NCI-H128 (cell line): ENCODE measurements around the gene OSBPL6.

Experiments
- DNase-seq: peaks from one replicate; lab custom pipeline; 2025; ENCODE audit not compliant: unreplicated experiment; lab: John Stamatoyannopoulos, UW

Gene OSBPL6

DNA sequence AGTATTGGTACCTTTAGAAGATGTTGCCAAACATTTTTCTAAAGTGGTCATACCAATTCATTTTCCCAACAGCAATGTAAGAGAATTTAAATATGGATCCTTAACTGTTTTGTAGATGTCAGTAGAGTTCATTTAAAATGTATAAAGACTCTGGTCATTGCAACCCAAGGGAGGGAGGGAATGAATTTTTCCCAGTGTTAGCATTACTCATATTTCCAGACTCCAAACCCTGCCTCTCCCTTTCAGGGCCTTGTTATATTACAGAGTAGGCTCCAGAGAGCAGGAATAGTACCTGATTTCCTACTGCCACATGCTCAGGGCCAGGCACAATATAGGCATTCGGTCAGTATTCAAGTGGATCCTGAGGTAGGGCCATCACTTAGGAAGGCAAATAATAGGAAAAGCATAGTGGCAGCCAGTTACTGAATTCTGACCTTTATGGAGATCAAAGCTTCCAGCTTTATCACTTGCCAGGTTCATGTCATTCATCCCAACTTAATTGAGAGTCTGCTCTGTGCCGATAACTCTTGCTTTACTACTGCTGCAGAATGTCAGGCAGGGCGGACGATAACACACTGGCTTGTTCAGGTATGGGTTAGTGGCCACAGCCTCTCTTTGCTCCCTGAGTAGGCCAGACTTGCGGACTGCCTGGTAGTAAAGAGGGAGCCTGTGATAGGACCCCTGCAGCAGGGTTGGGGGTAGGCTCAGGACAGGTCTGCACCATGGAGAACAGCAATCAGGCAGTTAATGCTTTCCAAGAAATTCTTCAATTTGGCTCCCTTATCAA lies 75.3 kb downstream of the OSBPL6 start:
- no peak for DNase-seq

DNA sequence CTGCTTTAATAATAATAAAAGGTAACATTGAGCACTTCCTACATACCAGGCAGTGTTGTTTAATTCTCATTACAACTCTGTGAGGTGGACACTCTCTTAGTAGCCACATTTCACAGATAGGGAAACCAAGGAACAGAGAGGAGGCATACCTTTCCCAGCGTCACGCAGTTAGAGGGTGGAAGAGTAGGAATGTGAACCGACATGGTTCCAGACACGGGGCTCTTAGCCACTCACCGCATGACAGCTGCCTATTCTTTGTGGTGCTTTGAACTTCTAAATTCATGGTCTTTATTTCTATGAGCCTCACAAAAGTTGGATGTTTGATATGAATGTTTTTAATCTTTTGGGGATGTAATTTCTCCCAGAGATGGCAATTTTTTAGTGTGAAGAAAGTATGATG lies 76.0 kb downstream of the OSBPL6 start:
- DNase-seq = no peak

DNA sequence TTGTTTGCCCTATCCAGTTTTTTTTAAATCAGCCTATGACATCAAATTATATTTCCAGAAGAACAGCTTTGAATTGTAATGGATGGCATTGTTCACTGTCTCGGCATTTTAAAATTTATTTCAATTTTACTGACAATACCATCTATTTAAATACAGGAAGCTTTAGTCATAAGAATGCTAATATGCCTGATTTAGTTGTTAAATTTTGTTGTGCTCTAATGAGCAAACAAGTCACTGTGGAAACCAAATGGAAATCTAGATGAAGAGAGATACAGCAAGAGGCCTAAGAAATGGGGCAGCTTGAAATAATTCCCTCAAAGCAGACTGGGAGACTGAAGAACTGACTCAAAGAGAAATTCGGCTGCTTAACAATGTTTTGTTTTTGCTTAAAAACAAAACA lies 76.8 kb downstream of the OSBPL6 start:
- no peak for DNase-seq

DNA sequence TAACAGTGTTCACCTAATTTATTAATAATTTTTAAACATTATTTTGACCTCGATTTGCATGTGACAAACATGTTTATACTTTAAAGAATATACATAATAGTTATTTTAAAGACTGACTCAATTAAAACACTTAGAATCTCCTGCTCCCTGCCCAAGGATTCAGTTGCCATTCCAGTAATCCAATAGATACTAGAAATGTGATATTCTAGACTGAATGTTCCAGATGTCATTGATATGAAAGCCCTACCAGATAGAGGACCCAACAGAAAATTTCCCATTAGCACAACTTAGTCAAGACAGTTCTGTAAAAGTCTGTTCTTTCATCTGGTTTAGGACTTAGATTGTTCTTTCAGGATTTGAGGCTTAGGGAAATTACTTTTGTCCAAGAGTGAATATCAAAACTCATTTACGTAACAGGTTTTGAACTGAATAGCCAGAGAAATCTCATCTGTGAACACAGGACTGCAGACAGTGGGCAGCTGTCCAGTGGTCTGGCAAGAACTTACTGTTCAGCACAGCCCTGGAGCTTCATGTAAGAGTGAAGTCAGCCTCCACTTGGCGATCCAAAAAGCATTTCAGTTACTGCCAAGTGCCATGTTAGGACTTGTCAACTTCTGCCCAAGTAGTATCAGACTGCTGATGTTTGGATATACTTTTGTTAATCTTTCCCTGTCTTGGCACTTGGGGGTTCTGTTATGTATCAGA lies 77.5 kb downstream of the OSBPL6 start:
- no peak for DNase-seq

DNA sequence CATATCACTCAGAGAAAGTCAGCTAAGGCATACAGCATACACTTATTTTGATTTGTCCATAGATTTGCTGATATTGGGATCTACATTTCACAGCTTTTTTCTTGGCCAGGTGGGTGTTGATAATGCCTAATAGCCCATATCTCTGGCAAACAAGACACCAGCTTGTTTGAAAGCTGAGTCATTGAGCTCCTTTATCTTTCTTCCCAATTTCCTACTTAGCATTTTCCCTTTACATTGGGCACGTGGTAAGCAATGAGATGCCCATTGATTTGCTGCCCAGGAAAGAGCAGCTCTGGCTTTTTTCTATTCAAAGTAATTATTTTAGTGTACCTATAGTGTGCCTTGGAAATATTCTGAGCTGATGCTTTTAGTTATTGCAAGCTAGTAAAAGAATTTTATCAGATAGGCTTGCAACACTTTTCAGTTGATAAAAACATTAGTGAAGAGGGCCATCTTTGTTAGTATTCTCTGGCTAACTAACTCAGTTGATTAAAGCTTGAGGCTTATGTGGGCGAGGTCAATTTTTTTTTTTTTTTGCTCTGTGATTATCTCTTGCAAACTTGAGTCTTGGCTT lies 79.6 kb downstream of the OSBPL6 start:
- no peak for DNase-seq

DNA sequence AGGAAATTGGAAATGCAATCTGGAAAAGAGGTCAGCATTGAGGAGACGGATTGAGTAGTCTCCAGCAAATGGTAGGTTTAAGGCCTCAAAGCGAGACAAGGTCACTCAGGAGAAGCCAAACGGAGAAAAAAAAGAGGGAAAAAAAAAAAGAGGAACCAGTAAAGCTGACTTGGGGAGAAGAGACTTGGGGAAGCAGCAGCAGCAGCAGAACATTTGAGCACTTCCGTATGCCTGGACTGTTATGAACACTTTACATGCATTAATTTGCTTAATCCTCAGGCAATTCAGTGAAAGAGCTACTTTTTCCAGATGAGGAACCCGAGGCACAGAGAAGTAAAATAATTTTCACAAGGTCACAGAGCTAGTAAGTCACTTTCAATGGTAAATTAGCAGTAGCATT lies 81.3 kb downstream of the OSBPL6 start:
- DNase-seq = no peak

DNA sequence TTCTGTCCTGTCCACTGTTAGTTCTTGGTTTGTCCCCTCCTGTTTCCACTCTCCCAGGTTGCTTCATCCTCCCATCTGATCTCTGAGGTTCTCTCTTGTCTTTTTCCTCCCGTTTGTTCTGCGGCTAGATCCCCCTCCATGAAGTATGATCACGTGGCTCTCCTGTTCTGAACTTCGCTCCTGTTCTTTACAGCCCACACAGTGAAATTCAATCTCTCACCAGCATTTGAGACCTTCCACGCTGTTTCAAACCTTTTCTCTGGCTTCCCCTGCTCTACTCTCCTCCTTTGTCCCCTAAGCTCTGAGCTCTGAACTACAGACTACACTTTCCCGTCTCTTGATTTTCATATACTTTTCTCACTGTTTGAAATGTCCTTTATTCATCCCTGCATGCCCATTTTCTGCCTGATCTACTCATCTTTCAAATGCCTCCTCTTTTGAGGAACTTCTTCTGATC lies 83.5 kb downstream of the OSBPL6 start:
- no peak for DNase-seq

DNA sequence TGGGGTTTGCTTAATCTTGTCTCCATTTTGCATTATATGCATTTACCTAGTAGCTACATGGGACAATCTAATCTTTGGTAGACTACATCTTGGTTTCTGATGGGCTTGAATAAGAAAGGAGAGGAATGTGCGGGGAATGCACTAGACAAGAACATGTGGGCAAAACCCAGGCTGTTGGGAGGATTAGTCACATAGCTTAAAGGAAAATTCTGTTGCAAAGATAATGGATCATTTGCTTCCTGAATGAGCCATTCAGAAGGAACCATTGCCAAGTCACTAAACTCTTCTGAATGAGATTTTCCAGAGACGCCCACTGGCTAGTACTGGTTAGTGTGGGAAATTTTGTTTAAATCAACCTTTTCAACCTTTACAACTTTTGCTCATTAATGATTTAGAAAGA lies 84.8 kb downstream of the OSBPL6 start:
- no peak for DNase-seq

DNA sequence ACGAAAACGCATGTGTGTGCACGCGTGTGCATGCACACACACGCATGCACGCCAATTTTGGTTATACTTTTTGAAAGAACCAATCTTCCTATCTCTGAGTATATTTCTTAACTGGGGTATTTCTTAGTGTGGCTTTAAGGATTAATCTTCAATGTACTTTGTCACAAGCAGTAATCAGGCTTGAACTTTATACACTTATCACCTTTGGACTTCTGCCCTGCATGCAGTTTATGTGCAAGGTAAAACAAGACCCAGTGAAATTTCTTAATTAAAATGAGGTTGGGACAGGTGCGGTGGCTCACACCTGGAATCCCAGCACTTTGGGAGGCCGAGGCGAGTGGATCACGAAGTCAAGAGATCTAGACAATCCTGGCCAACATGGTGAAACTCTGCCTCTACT lies 85.3 kb downstream of the OSBPL6 start:
- no peak for DNase-seq

DNA sequence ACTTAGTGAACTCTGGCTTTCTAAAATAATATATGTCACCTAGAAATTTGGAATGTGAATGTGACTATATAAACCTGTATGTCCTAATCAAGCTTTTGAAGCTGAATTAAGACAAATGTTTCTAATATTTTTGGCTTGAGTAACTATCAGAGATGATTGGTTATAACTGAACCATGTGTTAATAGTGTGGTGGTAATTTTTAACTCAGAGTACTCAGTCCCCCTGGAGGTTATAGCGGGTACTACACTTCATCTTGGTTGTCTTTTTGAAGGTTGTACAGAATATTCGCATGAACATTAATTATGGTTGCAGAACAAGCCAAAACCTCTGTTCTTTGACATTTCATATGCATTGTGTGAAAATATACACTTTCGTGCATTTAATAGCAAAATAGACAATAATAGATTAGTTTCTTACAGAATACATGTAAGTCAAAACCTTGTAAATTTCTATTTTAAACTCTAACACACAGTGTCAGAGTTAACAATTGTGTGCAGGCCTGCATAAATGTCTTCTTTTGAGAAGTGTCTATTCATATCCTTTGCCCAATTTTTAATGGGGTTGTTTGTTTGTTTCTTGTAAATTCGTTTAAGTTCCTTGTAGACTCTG lies 86.0 kb downstream of the OSBPL6 start:
- no peak for DNase-seq

DNA sequence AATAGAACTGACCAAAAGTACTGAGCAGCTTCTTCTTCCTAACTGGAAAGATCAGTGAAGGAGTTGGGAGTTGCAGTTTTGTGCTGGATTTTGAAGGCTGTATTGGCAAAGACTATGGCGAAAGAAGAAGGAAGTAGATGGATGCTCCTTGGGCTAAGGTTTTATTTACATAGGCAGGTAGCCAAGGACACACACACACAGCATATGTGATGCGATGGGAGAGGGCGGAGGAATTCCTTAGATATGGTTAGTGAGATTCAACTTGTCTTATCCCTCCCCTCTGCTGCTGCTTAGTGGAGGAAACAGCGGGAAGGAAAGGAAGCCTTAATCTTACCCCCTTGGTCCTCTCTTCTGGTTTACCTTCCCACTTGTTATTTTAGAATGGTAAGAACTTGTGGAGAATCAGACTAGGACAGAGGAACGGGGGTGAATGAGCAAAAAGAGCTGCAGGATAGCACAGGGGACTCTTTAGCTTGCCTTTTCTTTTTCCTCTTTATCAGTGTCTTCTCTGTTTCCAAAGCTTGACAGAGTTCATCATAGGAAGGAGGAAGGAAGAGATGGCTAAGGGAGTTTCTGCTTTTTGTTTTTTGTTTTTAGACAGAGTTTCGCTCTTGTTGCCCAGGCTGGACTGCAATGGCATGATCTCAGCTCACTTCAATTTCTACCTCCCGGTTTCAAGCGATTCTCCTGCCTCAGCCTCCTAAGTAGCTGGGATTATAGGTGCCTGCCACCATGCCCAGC lies 87.9 kb downstream of the OSBPL6 start:
- DNase-seq = no peak

DNA sequence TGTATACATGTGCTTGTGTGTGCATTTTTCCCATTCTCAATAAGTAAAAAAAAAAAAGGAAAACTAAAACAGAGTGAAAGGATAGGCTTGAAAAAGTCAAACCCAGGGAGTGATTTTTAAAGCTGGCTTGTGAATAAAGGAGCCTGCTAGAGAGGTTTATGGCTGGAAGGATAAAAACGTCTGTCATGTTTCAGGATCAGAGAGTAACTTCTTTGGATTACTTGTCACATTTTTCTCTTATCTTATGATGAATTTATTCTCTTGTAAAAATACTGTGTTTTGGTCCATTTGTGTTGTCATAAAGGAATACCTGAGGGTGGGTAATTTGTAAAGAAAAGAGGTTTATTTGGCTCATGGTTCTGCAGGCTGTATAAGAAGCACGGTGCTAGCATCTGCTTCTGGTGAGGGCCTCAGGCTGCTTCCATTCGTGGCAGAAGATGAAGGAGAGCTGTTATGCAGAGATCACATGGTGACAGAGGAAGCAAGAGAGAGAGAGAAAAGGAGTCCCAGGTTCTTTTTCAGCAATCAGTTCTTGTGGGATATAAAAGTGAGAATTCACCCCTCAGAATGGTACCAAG lies 89.1 kb downstream of the OSBPL6 start:
- DNase-seq = no peak

DNA sequence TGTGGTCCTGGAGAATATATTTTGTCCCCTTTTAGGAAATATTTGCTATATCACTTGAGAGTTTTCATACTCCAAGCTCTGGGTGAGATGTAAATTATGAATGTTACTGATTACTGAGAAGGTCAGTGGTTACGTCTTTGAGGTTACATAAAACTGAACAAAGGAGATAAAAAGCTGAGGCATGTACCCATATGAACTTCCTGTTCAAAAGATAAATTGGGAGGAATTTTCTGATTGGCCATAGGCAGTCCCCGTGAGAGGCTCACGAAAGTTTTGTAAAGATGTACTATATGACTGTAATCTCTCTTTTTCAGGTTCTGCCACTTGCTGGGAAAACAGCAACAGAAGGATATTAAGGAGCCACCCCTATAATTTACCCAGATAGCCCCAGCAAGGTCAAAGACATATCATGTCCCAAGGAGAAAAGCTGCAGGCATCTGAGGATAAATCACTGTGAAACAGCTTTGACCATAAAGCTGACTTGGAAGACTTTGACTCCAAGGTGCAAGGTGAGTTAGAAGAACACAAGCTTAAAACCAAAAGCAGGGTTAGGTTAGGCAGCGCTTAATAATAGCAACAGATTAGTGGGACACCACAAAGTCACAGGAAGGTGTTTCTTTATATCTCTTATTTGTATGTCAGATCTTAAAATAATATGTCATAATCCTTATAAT lies 90.4 kb downstream of the OSBPL6 start:
- no peak for DNase-seq

DNA sequence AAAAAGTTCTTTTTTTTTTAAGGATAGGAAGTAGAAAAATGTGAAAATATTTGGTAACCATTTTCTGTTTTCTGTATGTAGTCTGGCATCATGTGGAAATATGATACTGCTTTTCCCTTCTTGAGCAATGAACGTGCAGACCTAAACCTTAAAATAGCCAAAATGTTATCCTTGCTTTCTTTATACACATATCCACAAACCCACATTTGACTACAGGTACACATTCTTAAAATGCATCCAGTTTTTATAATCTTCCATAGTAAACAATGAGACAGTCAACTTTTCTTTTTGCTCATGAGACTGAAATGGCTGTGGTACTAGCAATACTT lies 90.9 kb downstream of the OSBPL6 start:
- no peak for DNase-seq

DNA sequence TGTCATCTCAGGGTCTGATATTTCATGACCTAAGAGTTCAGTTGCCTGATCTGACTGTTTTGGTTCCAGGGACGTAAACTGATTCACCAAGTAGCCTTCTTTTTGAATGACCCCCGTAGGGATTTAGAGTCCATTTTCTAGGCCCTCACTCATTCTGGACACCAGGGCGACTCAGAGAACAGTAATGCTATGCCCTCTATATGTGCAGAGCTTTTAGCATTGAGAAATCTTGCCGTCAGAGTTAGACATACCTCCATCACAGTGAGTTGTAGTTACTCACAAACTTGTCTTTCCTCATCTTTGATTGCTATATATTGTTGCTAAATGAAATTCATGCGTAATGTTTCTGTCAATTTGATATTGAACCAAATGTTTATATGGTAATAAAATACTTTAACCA lies 92.3 kb downstream of the OSBPL6 start:
- no peak for DNase-seq

DNA sequence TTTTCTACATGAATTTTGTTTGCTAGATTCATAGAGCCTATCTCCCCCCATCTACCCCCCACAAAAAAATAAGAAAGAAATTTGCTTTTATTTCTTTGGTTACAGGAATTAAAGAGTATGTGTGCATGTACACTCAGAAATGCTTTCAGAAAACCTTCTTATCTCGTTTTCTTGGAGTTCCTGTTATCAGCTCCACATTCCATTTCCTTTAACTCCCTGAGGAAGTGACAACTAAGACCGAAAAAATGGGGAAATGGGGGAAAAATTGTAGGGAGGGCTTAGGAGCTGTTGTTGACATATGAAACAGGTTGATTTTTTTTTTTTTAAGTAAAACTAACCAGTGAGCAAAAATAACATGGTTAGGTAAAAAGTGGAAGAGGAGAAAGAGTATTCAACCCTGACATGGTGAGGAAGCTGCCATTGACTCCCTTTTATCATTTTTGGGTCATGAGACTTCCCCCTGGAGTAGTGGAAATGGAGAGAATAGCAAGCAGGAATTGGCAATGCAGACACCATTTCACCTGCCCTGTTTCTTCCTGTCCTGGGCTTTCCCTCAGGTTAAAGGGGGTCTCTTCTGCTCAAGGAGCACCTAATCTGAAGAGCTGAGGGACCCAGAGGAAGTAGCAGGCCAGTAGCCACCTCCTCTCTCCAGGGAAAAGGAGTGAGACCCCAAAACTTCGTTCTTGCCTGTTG lies 93.5 kb downstream of the OSBPL6 start:
- no peak for DNase-seq

DNA sequence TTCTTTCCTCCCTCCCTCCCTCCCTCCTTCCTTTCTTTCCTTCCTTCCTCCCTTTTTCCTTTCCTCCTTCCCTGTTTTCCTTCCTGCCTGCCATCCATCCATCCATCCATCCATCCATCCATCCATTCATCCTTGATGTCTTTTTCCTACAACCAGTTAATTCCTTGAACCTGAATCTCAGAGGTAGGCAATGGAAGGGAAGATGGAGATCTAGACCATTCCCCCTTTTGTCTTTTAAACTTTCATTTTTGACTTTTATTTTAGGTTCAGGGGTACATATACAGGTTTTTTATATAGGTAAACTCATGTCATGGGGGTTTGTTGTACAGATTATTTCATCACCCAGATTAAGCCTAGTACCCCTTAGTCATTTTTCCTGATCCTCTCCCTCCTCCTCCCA lies 97.4 kb downstream of the OSBPL6 start:
- no peak for DNase-seq

DNA sequence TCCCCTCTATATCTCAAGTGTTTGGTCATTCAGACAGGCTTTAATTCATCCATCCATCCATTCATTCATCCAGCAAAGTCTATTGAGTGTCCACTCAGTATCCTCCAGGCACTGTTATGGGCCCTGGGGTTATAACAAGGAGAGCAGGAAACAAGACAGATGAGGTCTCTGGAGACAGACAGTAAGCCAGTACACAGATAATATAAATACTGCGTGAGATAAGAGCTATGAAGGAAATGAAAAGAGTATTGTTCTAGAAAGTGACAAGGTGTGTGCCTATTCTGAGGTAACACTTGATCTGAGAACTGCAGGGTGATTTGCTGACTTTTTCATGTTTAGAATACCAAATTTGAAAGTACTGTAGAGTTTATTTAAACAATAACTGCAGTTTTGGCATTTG lies 98.3 kb downstream of the OSBPL6 start:
- no peak for DNase-seq

DNA sequence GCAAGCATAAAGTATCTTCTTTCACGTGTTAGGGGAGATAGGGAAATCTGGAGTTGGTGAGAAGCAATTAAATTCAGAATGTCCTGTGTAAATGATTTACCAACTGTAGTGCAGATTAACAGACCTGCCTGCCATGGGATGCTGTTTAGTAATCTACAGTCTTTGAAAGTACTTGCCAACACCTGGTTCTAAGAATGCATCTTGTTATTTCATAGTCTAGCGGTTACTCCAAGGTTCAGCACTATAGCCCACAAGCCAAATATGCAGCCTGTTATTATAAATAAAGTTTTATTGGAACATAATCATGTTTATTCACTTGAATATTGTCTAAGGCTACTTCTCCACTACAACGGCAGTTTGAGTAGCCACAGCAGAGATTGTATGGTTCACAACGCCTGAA lies 100.8 kb downstream of the OSBPL6 start:
- no peak for DNase-seq

DNA sequence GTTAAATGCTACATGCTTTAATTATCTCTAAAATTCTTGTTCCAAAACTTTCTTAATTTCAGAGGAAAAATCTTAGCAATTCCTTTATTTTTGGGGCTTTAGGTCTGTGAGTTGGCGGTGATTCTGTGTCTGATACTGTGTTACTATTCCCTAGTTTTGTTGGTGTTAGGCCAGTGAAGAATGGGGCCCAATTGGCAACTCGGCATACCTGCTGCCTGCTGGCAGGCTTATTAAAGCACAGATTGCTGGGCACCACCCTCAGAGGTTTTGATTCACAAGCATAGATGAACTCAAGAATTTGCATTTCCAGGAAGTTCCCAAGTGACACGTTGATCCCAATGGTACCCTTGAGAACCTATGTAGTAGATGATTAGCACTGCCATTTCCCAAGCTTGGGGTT lies 101.6 kb downstream of the OSBPL6 start:
- no peak for DNase-seq
